Trophoblast cell (in vitro differentiated cells and primary cell): ENCODE measurements around the gene DISC1.

ENCODE experiments used
- DNase-seq, 2 donors: peaks; one replicate each; pipeline ENCODE4 v3.0.0-alpha.2; 2016
- H2AFZ ChIP-seq: 2 replicates; pipeline ENCODE4 v1.6.1; 2013; ENCODE audit warnings: low read length, moderate library complexity, mild to moderate bottlenecking; ENCODE audit not compliant: insufficient read depth, poor library complexity
- H2AK5ac ChIP-seq: 2 replicates; pipeline ENCODE4 v1.6.1; 2013; ENCODE audit warnings: mild to moderate bottlenecking, low read length
- H2BK120ac ChIP-seq: 2 replicates; pipeline ENCODE4 v1.6.1; 2013; ENCODE audit warnings: low read length, mild to moderate bottlenecking, moderate library complexity; ENCODE audit not compliant: insufficient read depth, poor library complexity
- H2BK12ac ChIP-seq: 2 replicates; pipeline ENCODE4 v1.6.1; 2013; ENCODE audit warnings: mild to moderate bottlenecking, low read length, moderate library complexity
- H2BK5ac ChIP-seq: 2 replicates; pipeline ENCODE4 v1.6.1; 2013; ENCODE audit warnings: low read length, low read depth, moderate library complexity, mild to moderate bottlenecking; ENCODE audit not compliant: poor library complexity
- H3K14ac ChIP-seq: 2 replicates; pipeline ENCODE4 v1.6.1; 2013; ENCODE audit warnings: mild to moderate bottlenecking, low read length
- H3K18ac ChIP-seq: 2 replicates; pipeline ENCODE4 v1.6.1; 2013; ENCODE audit warnings: mild to moderate bottlenecking, low read length
- H3K23ac ChIP-seq: 2 replicates; pipeline ENCODE4 v1.6.1; 2013; ENCODE audit warnings: low read length
- H3K27ac ChIP-seq: 2 replicates; pipeline ENCODE4 v1.5.1; 2013; ENCODE audit warnings: low read depth, mild to moderate bottlenecking, inconsistent platforms, low read length, moderate library complexity
- H3K27me3 ChIP-seq: 2 replicates; pipeline ENCODE4 v1.6.1; 2013; ENCODE audit warnings: inconsistent platforms, mild to moderate bottlenecking, low read length, moderate library complexity; ENCODE audit not compliant: insufficient read depth
- H3K36me3 ChIP-seq, 2 experiments: 1 replicate in 1 of 2; 2 replicates in 1 of 2; pipeline ENCODE4 v1.6.1; 2013; ENCODE audit warnings: low read length in 2 of 2, mild to moderate bottlenecking in 2 of 2, moderate library complexity in 1 of 2; ENCODE audit not compliant: insufficient read depth in 2 of 2, control insufficient read depth in 1 of 2
- H3K4ac ChIP-seq: 2 replicates; pipeline ENCODE4 v1.6.1; 2013; ENCODE audit warnings: low read depth, mild to moderate bottlenecking, low read length, moderate library complexity
- H3K4me1 ChIP-seq, 2 experiments: 1 replicate in 1 of 2; 2 replicates in 1 of 2; pipeline ENCODE4 v1.6.1; 2013; ENCODE audit warnings: low read length in 2 of 2, mild to moderate bottlenecking in 2 of 2, moderate library complexity in 1 of 2; ENCODE audit not compliant: insufficient read depth in 2 of 2, control insufficient read depth in 1 of 2
- H3K4me2 ChIP-seq: 2 replicates; pipeline ENCODE4 v1.6.1; 2013; ENCODE audit warnings: inconsistent platforms, mild to moderate bottlenecking, low read length, moderate library complexity
- H3K4me3 ChIP-seq: 2 replicates; pipeline ENCODE4 v1.5.1; 2013; ENCODE audit warnings: mild to moderate bottlenecking, low read depth, low read length, inconsistent platforms
- H3K79me1 ChIP-seq: one replicate; pipeline ENCODE4 v1.6.1; 2013; ENCODE audit warnings: low read length
- H3K79me2 ChIP-seq: 2 replicates; pipeline ENCODE4 v1.6.1; 2013; ENCODE audit warnings: low read length, mild to moderate bottlenecking; ENCODE audit not compliant: control insufficient read depth, insufficient read depth, poor library complexity
- H3K9ac ChIP-seq: 2 replicates; pipeline ENCODE4 v1.6.1; 2013; ENCODE audit warnings: mild to moderate bottlenecking, low read length
- H3K9me3 ChIP-seq: 2 replicates; pipeline ENCODE4 v1.6.1; 2013; ENCODE audit warnings: low read depth, mild to moderate bottlenecking, control low read depth, inconsistent platforms, low read length; ENCODE audit not compliant: insufficient read depth
- H4K12ac ChIP-seq: 2 replicates; pipeline ENCODE4 v1.6.1; 2013; ENCODE audit warnings: low read depth, mild to moderate bottlenecking, low read length, moderate library complexity
- H4K8ac ChIP-seq: 2 replicates; pipeline ENCODE4 v1.6.1; 2013; ENCODE audit warnings: low read depth, mild to moderate bottlenecking, low read length, moderate library complexity
- H4K91ac ChIP-seq: one replicate; pipeline ENCODE4 v1.6.1; 2013; ENCODE audit warnings: low read depth, mild to moderate bottlenecking, low read length, moderate library complexity
- WGBS: extraction: QIAGEN DNeasy Blood & Tissue Kit; methylation state at CpG from one replicate; pipeline ENCODE4 v1.1.7; 2013; ENCODE audit warnings: missing lambda C conversion rate; ENCODE audit not compliant: insufficient read length, insufficient coverage; ENCODE audit errors: extremely low coverage; 5-methylcytosine and 5-hydroxymethylcytosine counted together

Gene DISC1

DNA sequence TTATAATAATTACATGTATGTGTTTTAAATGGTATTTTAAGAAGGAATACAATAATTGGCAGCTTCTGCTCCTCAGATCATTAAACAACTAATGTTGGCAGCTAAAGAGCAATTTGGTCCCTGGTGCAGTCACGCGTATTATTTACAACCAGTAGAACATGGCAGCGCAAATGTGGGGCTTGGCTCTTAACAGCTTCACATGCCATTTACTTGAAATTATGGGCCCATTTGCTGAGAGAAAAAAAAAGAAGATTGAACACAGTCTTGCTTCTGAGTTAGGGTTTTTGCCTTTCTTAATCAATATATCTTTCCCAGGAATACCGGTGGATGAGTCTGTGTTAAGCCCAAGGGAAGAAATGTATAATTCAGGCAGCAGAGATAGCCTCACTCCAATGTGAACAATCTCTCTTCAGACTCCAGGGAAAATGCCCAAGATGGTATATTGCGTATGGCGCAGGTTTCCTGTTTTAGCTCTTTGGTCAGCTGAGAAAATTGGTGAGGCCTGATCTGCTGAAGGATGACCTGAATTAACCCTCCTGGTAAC, 174.5 kb downstream of the DISC1 start:
- Histone ChIP-seq H3K4me2 (no peak overlapping the region), H4K8ac (no peak overlapping the region), H2AK5ac (no peak overlapping the region), H3K9ac (no peak overlapping the region), H3K9me3 (peaks cover 2% of the 10 kb centered on the region), H3K23ac (no peak overlapping the region), H3K27me3 (no peaks in the 10 kb centered on the region), H2AFZ (no peak overlapping the region), H3K4me1 (no peaks in the 10 kb centered on the region), H3K79me2 (no peaks in the 10 kb centered on the region), H3K4me3 (no peak overlapping the region), H3K79me1 (no peaks in the 10 kb centered on the region), H3K36me3 (no peaks in the 10 kb centered on the region), H3K4ac (no peak overlapping the region), H2BK12ac (no peak overlapping the region), H3K14ac (no peak overlapping the region), H4K12ac (no peak overlapping the region), H2BK5ac (no peak overlapping the region), H3K27ac (no peak overlapping the region), H3K18ac (no peak overlapping the region), H2BK120ac (no peak overlapping the region), H4K91ac (no peak overlapping the region)
- no CpG with 5 or more reads among the region's 6 CpGs for WGBS
- no peak for DNase-seq

DNA sequence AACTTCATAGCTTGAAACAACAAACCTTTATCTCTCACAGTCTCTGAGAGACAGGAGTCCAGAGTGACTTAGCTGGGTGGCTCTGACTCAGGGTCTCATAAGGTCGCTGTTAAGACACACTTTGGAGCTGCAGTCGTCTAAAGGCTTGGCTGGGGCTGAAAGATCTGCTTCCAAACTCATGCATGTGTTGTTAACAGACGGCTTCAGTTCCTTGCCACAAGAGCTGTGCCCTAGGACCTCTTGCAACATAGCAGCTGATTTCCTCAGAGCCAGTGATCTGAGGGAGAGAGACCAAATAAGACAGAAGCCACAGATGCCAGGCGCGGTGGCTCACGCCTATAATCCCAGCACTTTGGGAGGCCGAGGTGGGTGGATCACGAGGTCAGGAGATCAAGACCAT, 176.8 kb downstream of the DISC1 start:
- H3K27ac ChIP-seq: no peak overlapping the region
- no peak overlapping the region for H3K4me3 ChIP-seq
- H3K27me3 ChIP-seq: no peaks in the 10 kb centered on the region
- no peak overlapping the region for H4K8ac ChIP-seq
- H3K4me2 ChIP-seq: no peak overlapping the region
- H3K9me3 ChIP-seq: peaks cover 2% of the 10 kb centered on the region
- H3K36me3 ChIP-seq: no peaks in the 10 kb centered on the region
- H2BK5ac ChIP-seq: no peak overlapping the region
- H2AK5ac ChIP-seq: no peak overlapping the region
- no peak overlapping the region for H2AFZ ChIP-seq
- H3K9ac ChIP-seq: no peak overlapping the region
- peak in 1 of 2 donors; percentile 14 for DNase-seq
- no CpG with 5 or more reads among the region's 8 CpGs for WGBS
- H3K79me1 ChIP-seq: no peaks in the 10 kb centered on the region
- H3K14ac ChIP-seq: no peak overlapping the region
- H2BK12ac ChIP-seq: no peak overlapping the region
- H3K18ac ChIP-seq: no peak overlapping the region
- no peak overlapping the region for H4K12ac ChIP-seq
- no peaks in the 10 kb centered on the region for H3K79me2 ChIP-seq
- H3K4me1 ChIP-seq: no peaks in the 10 kb centered on the region
- H3K4ac ChIP-seq: no peak overlapping the region
- H3K23ac ChIP-seq: no peak overlapping the region
- no peak overlapping the region for H4K91ac ChIP-seq
- H2BK120ac ChIP-seq: no peak overlapping the region

DNA sequence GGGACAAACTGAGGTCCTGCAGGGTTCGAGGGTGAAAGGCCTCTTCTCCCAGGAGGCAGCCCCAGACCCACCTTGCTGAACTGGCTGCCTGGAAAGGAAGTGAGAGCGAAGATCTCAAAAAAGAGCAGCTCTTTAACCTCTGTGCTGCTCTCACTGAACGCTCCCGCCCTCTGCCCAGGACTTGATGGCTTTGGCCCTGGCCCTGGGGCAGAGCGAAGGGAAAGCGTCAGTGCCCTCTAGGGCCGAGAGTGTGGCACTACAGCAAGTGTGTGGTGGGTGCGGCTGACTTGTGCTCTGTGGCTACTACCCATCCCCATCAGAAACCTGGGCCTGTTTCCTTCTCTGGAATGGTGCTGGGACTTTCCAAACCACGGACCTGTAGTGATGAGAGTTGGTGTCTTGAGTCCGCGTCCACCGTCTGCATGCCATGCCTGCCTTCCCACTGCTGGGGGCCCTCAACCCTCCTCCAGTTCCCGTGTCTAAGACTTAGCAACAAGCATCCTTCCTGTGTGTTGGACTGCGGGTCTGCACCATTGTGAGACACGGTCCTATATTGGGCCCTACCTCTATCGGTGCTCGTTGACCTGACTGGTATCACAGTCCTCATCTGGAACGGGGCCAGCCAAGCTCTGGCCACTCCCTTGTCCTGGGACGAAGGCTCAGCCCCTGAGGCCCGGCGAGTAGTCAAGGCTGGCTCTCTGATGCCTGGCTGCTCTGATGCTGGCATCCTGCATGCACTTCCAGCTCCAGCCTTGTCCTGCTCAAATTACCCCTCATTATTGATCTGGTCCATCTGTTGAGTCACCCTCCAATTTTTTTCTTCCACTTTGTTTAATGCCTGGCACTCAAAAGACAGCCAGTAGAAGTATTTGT, 180.3 kb downstream of the DISC1 start:
- Histone ChIP-seq H3K18ac (no peak overlapping the region), H3K23ac (no peak overlapping the region), H3K4ac (no peak overlapping the region), H3K9me3 (peaks cover 2% of the 10 kb centered on the region), H2BK12ac (no peak overlapping the region), H3K9ac (no peak overlapping the region), H3K36me3 (no peaks in the 10 kb centered on the region), H2AFZ (no peak overlapping the region), H2AK5ac (no peak overlapping the region), H3K4me3 (no peak overlapping the region), H3K14ac (no peak overlapping the region), H3K27ac (no peak overlapping the region), H3K4me1 (no peaks in the 10 kb centered on the region), H4K91ac (no peak overlapping the region), H3K27me3 (no peaks in the 10 kb centered on the region), H3K4me2 (no peak overlapping the region), H3K79me2 (no peaks in the 10 kb centered on the region), H4K8ac (no peak overlapping the region), H2BK5ac (no peak overlapping the region), H3K79me1 (no peaks in the 10 kb centered on the region), H2BK120ac (no peak overlapping the region), H4K12ac (no peak overlapping the region)
- peak; percentile 62 to 84 for DNase-seq
- no CpG with 5 or more reads among the region's 21 CpGs for WGBS

- Histone ChIP-seq H3K4me2 (no peak overlapping the region), H3K23ac (no peak overlapping the region), H2BK120ac (no peak overlapping the region), H3K4me3 (no peak overlapping the region), H2BK12ac (no peak overlapping the region), H4K12ac (no peak overlapping the region), H4K8ac (no peak overlapping the region), H3K79me2 (no peaks in the 10 kb centered on the region), H3K4me1 (no peaks in the 10 kb centered on the region), H2BK5ac (no peak overlapping the region), H4K91ac (no peak overlapping the region), H2AFZ (no peak overlapping the region), H3K14ac (no peak overlapping the region), H3K18ac (no peak overlapping the region), H3K36me3 (no peaks in the 10 kb centered on the region), H2AK5ac (no peak overlapping the region), H3K9me3 (peaks cover 2% of the 10 kb centered on the region), H3K9ac (no peak overlapping the region), H3K4ac (no peak overlapping the region), H3K27ac (no peak overlapping the region), H3K79me1 (no peaks in the 10 kb centered on the region), H3K27me3 (no peaks in the 10 kb centered on the region)
- WGBS: no CpG with 5 or more reads among the region's 2 CpGs
- DNase-seq: no peak
These were observed 181.0 kb downstream of the DISC1 start for GRCh38 chr1:231807541-231807940.
